ENCODE measurements around the gene IKBKE.

DNA sequence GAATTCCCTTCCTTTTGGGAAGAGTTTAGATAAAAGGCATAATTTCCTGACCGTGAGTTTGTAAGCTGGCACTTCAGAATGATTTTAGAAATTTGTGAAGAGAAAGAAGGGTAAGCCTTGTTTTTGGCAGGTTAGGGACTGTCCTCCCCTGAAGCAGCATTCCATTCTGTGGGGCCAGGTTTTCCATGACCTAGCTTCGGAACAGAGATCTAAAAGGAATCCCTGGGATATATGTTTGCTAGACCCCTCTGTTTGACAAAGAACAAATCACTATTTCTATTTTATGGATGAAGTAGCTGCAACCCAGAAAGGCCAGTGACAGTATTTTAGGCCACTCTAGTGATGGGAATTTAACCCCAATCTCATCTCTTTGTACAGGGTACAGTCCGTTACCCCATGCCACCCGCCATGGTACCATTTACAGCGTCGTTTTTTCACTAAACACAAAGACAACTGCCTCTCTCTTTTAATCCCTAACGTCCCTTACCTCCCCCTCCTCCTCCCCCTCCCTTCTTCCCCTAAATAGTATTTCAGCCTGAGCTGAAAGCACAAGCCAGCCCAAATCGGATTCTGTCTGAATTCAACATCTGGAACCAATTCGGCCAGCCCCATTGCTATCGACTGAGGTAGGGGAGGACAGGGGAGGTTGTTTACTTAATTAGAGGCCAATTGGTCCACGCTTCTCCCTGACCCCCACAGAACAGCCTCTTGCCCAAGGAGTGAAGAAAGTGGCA is 23.4 kb upstream of the IKBKE start:
- TF ChIP-seq EZH2phosphoT487 (IDR thresholded peaks at IDR 0.05; ENCODE audit: borderline replicate concordance), result no peak
- TF ChIP-seq CTCF (conservative IDR thresholded peaks at IDR 0.05; ENCODE audit: low read length), result no peak
